ENCODE results near the gene SRGAP2B.
"Not testable (repeated sequence)": the region's sequence is repeated elsewhere in the genome, so short reads cannot be mapped to it uniquely, and the experiment has no call there.

Gene SRGAP2B

DNA sequence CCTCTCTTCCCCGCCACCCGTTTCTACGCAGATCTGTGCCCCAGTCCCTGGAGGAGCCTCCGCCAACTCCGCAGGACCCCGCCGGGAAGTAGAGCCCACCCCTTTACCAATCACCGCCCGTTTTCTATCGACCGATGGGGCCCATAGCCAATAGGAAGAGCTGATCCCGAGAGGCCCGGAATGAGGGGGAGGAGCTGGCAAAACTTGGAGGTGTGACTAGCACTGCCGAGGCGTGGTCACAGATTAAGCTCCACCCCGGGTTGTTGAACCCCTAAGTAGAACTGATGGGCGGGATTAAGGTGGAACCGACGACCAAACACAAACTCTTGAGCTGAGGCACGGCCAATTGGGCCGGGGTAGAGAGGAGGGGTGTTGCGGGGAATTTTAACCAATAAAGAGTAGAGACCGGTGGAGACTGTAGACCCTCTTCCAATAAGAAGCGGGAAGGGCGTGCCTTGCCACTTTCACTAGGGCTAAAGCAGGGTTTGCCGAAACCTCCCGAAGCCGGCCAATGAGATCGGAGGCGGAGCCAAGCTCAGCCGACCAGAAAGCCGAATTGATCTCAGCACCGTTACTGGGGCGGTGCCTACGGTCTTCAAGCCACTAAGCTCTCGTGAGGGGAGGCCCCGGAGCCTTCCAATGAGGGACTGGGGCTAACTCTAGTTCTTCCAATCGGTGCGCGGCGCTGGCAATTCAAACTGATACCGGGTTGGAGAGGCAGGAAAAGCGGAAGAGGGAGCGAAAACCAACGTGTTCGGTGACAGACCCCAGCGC is at the start of gene SRGAP2B, which contains the start of gene FAM72D:
SRGAP2B (minus strand) TSS at position 45 of the 774 bp plus-strand sequence. CDS start 2,427 bp downstream, outside the sequence.
FAM72D (plus strand) TSS at position 691 of the 774 bp plus-strand sequence. CDS start 874 bp downstream, outside the sequence.
- DNase-seq, result not testable (repeated sequence)

DNA sequence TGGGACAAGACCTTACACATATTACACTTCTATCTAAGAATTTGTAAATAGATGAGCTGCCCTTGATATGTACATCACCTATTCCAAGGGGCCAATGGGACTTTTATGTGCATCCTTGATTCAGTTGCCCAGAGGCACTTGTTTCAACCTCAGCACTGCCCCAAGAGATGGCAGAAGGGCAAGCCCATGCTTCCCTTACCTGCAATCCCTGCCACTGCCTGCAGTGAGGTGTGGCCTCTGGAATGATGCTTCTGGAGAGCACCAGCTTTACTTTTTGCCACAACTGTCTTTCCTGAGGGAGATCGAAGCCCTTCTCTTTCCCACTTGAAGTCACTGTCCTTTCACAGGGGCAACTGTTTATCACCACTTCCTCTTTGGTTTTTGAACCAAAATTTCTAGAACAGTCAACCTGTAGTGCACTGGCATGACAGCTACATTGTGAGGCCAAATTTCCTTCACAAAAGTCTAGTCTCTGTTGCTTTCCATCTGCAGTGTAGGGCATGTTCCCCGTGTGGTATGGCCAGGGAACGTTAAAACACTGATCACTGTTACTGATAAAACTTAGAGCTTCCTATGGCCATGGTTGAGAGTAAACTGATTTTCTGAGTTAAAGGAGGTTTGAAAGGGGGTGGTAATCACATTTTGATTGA is 49.3 kb upstream of the SRGAP2B start:
- DNase-seq, result not testable (repeated sequence)

DNA sequence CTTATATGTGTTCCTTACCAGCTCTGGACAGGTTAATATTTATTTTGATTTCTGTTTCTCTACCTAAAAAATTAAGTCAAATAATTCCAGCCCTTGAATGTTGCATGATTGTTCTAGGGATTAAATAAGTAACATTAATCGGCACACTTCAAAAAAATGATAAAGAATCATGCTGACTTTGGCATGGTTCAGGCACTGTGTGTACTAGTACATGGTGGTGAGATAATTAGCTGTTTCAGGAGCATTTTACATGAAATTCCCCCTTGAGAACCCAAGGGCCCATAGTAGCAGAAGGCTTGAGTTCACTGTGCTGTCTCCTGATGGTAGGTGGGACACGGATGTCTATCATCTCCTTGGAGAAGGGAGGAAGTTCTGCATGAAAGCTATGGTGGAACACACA is 45.4 kb upstream of the SRGAP2B start:
- not testable (repeated sequence) for DNase-seq

DNA sequence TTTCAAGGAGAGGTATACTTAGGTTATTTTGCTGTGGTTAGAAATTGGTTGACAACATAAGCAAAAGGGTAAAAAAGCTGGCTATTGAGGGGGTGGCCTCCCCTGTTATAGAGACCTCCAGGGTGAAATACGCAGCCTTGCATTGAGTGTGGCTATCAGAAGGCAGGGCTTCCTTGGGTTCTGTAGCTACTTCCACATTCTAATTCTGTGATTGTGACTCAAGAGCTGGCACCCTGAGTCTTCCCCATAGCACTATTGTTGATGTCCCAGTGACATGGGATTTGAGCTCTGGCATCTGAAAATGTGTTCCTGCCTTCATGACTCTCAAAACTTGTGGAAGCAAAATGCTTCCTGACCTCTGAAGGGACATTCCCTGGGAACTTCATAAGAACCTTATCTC is 39.3 kb upstream of the SRGAP2B start:
- DNase-seq, result not testable (repeated sequence)

DNA sequence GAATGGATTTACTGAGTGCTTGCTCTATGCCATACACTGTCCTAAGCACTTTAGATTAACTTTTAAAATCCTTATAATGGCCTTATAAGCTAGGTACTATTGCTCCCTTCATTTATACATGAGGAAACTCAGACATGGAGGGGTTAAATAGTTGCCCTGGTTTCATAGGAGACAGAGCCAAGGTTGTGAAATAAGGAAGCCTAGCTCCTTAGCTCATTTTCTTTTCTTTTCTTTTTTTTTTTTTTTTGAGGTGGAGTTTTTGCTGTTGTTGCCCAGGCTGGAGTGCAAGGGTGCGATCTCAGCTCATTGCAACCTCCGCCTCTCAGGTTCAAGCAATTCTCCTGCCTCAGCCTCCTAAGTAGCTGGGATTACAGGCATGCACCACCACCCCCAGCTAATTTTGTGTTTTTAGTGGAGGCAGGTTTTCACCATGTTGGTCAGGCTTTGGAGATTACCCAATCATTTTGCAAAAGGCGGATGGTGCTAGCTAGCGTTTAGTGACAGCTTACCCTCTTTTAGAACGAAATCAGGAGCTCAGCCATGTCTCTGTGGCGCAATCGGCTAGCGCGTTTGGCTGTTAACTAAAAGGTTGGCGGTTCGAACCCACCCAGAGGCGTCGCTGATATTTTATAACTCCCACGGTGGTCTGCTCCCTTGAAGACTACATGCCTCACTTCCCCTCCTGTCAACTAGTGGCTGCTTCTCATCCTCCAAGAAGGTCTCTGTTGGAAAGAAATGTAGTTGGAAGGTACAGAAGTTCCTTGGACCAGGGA is 33.8 kb upstream of the SRGAP2B start:
- DNase-seq, result peak; percentile 37

DNA sequence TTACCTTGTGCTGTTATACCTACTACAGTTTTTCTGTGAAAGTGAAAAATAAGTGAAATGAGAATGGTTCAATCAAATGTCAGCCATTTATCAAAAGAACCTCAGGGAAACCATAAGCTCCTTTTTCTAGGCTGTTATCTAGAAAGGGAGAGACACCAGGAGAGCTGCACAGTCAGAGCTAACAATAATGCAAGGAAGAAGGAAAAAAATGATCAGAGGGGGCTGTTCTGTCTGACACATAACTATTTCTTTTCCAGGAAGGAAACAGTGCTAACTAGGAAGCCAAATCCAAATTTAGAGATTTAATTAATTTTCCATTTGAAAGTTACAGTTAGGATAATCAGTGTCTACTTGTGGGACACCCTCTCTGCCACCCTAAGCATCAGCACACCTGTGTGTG is 32.0 kb upstream of the SRGAP2B start:
- DNase-seq, result not testable (repeated sequence)

DNA sequence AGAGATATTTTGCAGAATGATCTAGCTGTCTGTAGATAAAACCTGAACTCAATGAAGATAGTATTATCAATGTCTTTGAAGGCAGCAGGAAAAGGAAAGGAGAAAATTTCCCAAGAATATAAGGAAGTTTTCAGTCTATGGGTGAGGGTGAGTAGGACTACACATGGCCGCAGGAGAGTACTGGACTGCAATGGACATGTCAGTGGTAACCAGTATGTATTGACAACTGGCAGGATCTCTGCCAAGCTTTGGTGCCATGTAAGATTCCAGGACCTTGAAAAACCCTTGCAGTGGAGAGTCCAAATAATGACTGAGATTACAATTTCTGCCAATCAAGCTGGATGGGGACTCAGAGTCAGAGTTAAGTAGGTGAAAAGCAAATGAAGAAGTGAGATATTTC is 30.0 kb upstream of the SRGAP2B start:
- DNase-seq, result not testable (repeated sequence)

DNA sequence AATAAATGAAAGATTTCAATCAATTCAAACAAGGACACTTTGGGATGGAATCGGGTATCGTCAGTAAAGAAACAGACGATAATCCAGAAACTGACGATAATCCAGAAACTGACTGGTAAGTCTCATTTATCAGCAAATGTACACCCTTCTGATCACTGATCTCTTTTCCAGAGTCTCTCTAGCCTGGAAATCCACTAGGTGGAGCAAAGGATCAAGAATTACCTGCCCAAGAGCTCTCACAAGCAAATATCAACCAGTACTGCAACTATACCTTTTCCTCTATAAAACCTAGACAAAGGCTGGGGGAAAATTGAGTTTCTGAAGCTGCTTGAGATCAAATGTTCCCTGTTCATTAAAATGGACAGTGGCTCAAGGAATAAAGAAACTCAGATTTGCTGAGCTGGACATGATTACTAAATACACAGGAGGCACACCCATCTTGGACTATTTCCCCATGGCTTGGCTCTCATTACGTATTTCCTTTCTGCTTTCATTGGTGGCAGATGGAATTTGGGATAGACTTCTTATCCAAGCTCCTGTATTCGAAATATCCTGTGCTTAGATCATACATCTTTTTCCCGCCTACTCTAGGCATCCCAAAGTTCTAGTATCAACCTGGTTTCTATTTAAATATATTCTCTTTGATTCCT is 29.0 kb upstream of the SRGAP2B start:
- DNase-seq, result not testable (repeated sequence)

DNA sequence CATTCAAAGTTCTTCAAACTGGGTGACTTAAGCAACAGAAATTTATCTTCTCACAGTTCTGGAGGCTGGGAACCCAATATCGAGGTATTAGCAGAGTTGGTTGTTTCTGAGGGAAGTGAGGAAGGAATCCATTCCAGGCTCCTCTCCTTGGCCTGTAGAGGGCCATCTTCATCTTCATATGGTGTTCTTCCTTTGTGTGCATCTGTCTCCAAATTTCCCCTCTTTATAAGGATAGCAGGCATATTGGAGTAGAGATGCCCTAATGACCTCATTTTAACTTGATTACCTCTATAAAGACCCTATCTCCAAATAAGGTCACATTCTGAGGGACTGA is 27.9 kb upstream of the SRGAP2B start:
- DNase-seq, result not testable (repeated sequence)

DNA sequence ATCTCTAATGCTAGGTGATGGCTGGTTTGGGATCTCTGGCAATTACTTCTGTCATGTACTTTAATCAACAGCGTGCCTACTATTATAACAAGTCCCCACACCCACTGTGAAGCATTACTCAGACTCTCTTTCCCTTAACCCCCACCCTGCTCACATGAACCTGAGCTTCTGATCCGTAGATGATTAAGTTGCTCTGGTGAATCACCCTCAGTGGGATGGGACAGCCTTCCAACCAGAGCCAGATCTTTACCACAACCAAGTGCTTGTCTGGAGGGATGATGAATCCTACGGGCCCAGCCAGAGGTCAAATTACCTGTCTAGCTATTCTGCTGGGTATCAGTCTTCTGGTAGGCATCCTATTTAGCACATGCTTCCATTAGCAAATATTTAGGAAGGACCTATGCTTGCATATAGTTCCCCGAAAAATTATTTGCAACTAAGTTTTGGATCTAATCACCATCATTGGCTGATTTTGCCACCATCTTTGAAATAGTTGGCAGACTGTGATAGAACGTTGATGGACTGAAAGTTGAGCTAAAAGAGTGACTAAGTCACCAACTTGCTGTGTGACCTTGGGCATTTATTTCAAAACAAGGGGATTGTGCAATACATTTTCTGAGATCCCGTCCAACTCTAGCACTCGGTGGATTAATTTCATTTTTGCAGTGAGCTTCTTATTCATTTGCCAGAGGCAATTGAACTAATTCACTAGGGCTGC is 27.4 kb upstream of the SRGAP2B start:
- not testable (repeated sequence) for DNase-seq

DNA sequence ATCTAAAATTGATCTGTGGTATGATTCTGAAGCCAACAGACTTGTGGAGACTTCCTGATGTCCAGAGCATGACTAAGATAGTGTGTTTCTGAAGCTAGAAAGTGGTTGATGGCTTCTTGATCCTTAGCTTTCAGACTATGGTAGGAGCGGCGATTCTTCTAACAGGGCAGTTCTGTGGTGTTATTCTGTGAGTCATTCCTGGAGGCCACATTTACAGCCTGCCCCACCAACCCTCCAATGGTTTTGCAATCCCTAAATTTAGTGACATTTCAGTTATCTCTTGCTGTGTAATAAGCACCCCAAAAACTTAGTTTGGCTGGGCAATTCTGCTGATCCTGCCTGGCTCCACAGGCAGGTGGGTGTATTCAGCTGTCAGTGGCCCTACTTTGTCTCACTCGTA is 24.7 kb upstream of the SRGAP2B start:
- DNase-seq, result not testable (repeated sequence)

DNA sequence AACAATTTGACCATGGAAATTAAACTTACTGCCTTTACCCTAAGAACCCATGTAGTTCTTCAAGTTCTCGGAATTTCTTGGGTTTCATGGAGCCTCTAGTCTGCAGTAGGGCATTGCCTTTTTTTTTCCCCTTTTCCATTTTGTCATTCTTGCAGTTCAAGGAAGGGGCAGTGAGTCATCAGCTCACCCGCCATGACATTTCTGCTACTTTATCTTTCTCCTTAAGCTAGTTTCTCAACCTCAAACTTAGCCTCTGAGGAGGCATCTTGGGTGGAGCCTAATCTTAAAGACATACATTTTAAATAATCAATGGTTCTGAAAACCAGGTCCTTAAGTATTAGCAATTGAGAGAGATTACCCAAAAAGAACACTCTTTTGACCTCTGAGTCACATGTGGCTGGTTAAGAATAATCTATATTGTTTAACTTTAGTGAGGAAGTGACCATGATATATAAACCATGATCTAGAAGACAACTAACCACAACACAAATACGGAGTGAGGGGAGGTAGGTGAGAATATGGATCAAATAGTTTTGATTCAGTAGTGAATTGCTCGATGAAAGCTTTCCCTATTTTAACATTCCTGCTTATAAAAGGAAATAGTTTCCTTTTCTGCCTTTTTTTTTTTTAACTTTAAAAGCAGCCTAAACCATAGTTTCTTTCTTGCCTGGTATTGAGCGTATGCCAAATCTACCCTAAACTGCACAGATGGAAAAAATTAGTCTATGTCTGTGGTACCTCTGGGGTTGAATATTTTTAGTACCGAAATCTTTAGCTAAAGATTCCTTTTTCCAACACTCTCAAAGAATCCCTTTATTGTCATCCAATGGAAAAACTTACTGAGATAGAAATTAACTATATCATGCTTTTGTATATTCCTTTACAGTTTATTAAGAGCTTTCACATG is 20.7 kb upstream of the SRGAP2B start:
- not testable (repeated sequence) for DNase-seq

DNA sequence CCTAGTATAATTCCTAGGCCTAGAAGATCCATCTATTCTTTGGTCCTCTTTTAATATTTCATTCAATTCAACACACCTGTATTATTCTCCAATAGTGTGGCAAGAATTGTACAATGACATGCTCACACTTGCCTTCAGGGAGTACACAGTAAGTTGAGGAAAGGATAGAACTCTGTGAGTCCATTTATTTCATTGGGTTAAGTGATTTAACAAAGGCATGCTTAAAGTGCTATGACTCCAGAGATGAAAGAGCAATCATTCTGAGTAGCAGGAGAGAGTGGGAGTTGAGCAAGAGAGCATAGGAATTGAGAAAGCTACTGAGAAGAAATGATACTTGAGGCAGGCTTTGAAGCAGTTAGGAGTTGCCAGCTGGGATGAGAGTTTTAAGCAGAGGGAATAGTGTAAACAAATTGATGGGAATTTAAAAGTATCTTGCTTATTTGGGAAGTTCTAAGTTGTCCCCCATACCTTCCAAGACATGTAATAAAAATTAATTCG is 19.5 kb upstream of the SRGAP2B start:
- DNase-seq, result not testable (repeated sequence)

DNA sequence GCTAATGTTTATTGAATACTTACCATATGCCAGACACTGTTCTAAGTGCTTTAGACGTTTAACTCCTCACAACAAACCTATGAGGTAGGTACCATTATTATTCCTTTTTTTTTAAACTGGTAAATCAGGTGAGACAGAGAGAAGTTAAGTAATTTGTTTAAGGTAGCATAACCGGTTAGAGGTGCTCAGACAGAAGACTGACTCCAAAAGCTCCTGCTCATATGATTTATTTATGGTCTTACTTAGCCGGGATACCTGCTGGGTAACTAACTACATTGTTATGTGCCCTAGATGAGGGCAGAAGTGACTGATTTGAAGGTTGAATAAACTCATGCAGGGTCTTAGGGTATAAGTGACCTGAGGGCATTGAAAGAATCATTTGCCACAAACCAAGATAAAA is 17.6 kb upstream of the SRGAP2B start:
- not testable (repeated sequence) for DNase-seq

DNA sequence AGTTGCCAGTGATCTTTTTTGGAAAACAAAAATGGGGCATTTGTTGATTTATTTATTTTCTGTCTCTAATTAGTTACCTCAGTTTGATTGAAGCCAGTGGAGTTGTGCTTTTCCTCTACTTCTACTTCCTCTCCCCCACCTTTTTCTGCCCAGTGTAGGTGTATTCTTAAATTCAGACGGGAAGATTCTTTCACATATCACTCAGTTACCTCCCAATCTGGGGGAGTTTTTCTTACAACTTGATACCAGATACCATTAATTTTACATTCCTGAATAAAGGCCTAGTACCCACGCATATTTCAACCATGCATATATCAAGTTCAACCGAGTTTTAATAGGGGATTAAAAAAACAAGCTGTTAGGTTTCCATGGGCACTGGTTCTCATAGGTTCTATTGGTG is 16.5 kb upstream of the SRGAP2B start:
- not testable (repeated sequence) for DNase-seq

DNA sequence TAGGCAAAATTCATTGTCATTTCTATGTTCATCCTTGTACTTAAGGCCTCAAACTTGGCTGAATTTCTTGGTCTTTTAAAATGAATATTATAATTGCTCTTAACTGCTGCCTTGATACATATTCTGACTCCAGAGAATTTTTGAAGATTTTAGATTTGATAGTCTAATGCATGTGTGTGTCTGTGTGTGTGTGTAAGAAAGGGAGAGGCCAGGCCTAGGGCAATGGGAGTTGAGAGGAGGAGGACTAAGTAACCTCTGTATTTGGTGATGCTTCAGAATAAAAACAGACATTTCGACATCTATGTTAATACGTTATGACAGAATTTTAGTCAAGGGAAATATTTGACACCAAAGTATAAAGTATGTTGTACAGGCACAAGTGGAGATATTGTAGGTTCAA is 8.2 kb upstream of the SRGAP2B start:
- DNase-seq, result not testable (repeated sequence)

DNA sequence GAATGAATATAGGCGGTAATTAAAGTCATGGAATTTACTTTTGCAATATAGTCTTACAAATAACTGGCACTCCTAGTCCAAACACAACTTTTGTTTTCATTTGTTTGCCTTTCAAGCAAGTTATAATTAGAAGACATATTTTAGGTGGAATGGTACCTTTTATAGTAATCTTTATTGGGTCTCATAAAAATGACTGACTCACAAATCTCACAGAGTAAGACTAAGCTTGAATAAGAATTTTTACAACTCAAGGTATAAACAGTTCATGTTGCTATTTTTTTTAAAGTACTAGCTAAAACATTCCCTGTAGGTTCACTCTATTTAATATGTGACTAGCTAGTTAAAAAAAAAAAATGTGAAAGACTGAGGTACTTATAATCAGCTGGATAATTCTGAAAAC is 6.6 kb upstream of the SRGAP2B start:
- not testable (repeated sequence) for DNase-seq

DNA sequence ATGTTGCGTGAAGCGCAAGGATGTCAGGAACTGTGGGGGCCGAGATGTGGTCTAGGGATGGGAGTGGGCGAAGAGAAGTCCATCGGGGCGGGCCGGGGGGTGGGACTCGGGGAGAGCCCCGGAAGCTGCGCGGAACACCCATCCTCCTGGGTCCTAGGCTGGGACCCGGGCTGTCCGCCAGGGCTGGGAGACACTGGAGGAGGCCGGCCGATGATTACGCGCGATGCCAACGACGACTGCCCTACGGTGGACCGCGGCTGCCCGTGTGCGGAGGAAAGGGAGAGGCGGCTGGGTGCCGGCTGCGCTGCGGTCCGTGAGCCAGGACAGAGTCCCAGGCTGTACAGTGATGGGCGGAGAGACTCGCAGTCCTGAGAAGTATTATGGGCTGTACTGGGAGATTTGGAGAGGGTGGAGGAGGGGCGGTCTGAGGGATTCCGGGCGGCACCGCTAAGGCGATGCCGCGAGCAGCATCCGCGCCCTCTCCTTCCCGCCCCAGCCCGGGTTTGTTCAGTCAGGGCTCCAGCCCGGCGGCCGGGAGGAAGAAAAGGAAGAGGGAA is 395 bp downstream of the SRGAP2B start:
- not testable (repeated sequence) for DNase-seq

DNA sequence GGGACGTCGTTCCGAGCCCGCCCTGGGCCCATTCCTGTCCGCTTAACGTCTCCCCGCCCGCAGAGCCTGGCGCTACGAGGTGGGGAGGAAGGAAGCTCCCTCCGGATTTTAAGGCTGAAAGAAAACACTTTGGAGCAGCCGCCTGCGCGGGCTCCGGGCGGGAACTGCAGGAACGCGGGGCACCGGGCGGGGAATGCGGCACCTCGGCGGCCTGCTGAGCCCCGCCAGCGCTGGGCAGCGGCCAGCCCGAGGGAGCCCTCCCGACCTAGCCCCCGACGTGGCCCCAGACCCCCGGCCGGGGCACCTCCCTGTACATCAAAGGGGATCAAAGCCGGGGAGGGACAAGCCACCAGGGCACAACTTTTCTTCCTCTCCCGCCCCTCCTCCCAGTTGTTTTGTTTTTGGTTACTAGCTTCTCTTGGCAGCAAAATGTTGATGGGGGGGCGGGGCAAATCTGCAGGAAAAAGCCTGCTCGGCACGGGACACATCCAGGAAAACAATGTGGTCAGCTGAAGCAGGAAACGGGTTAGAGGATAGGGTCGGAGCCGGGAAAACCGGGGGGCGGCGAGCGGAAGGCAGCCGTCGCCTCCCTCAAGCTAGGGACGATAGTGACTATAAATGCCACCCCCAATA is 1.5 kb downstream of the SRGAP2B start:
- DNase-seq, result peak; percentile 2
